Bronchial epithelial cell (primary cell): ENCODE measurements around the gene CLDN2. TPM values are rescaled to one million over a fixed set of nuclear protein-coding genes. Genes with fewer than 3 reads are reported as not detected.

Source experiments
- DNase-seq: peaks from one replicate; pipeline ENCODE4 v3.0.0-alpha.2; 2010; ENCODE audit warnings: low read depth
- FAIRE-seq: peaks from 2 replicates; lab custom pipeline; 2011; peaks lifted over from hg19 to GRCh38; lab: Jason Lieb, UNC
- H3K27me3 ChIP-seq: 2 replicates; pipeline ENCODE4 v1.5.1; 2011; ENCODE audit warnings: low read length; ENCODE audit not compliant: control insufficient read depth, insufficient read depth
- H3K36me3 ChIP-seq: 2 replicates; pipeline ENCODE4 v1.5.1; 2011; ENCODE audit warnings: low read length; ENCODE audit not compliant: control insufficient read depth, insufficient read depth
- H3K4me3 ChIP-seq: 2 replicates; pipeline ENCODE4 v1.5.1; 2011; ENCODE audit warnings: mild to moderate bottlenecking, low read depth, low read length, control low read depth
- total RNA-seq: library from RNA; depleted of rRNA; stranded (reverse); fragments of >200 nt; gene quantifications from 2 replicates; pipeline ENCODE4 v1.2.1, GENCODE V29; 2014
- TF ChIP-seq, protein P1 (sequence below): IDR thresholded peaks from 2 replicates; pipeline ENCODE4 v1.5.1; 2011; ENCODE audit warnings: mild to moderate bottlenecking, moderate library complexity, low read length, control low read depth, inconsistent platforms; ENCODE audit not compliant: insufficient read depth, severe bottlenecking

CLDN2 gene
- total RNA-seq, 1 donor from 2014 or later, result not detected

DNA sequence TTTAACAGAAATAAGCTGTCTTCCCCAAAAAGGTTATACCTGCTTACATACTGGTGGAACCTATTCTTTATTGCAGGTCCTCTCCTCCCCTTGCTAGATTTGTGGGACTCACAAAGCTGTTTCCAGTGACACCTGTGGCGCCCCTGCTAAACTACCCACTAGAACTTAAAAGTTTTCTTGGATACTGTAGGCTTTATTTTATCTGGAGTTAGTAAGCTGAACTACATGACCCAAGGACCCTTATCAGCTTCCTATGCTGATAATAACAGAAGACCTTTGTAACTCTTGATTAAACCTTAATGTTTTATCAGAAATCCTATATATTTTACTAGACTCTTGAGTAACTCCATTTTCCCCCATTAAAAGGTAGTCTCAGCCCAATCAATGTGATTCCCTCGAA, 32.3 kb downstream of the CLDN2 start:
- TF ChIP-seq, protein P1, sequence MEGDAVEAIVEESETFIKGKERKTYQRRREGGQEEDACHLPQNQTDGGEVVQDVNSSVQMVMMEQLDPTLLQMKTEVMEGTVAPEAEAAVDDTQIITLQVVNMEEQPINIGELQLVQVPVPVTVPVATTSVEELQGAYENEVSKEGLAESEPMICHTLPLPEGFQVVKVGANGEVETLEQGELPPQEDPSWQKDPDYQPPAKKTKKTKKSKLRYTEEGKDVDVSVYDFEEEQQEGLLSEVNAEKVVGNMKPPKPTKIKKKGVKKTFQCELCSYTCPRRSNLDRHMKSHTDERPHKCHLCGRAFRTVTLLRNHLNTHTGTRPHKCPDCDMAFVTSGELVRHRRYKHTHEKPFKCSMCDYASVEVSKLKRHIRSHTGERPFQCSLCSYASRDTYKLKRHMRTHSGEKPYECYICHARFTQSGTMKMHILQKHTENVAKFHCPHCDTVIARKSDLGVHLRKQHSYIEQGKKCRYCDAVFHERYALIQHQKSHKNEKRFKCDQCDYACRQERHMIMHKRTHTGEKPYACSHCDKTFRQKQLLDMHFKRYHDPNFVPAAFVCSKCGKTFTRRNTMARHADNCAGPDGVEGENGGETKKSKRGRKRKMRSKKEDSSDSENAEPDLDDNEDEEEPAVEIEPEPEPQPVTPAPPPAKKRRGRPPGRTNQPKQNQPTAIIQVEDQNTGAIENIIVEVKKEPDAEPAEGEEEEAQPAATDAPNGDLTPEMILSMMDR, result no peak
- Histone ChIP-seq H3K36me3 (no peaks in the 10 kb centered on the region), H3K27me3 (no peaks in the 10 kb centered on the region), H3K4me3 (no peak overlapping the region)
- FAIRE-seq, result no peak
- no peak for DNase-seq

DNA sequence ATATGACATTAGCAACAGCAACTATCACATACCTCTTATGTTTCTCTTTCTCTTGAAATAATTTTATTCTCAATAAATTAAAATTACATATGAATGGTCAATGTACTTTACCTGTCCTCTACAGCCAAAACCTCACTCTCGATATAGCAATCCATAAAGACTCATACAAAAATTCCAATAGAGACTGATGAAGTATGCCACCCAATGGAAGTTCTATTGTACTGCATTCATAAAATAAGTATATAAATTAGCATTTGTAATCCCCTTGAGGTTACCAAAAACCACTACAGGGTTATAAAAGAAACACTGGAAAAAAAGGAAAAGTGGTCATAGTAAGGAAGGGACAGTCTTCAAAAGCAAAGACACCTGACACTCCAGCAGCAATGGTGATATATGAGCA, 32.8 kb downstream of the CLDN2 start:
- no peak overlapping the region for H3K4me3 ChIP-seq
- H3K27me3 ChIP-seq, result no peaks in the 10 kb centered on the region
- no peaks in the 10 kb centered on the region for H3K36me3 ChIP-seq
- TF ChIP-seq, protein P1, result peak; percentile 11
- FAIRE-seq, result no peak
- DNase-seq, result peak; percentile 28

DNA sequence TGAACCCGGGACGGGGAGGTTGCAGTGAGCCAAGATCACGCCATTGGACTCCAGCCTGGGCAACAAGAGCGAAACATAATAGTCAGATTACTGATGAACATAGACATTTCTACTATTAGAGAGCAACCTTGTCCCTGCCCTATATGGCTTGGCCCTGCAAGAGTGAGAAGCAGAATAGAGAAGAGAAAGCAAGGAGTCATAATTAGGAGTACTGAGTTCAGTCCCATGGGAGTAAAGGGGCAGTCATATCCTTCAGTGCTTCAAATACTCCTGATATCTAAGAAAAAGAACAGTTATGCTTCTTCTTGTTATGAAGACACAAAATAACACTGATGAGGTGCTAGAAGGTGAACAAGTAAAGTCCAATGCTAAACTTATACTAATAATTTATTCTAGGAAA, 33.8 kb downstream of the CLDN2 start:
- FAIRE-seq, result no peak
- Histone ChIP-seq H3K27me3 (no peaks in the 10 kb centered on the region), H3K4me3 (no peak overlapping the region), H3K36me3 (no peaks in the 10 kb centered on the region)
- TF ChIP-seq, protein P1, result no peak
- DNase-seq, result no peak

- FAIRE-seq, result no peak
- no peaks in the 10 kb centered on the region for H3K36me3 ChIP-seq
- no peaks in the 10 kb centered on the region for H3K27me3 ChIP-seq
- TF ChIP-seq, protein P1, result no peak
- peak; percentile 12 for DNase-seq
- H3K4me3 ChIP-seq, result no peak overlapping the region
Measured at GRCh38 chrX:106955004-106955772, 35.0 kb downstream of the CLDN2 start.

DNA sequence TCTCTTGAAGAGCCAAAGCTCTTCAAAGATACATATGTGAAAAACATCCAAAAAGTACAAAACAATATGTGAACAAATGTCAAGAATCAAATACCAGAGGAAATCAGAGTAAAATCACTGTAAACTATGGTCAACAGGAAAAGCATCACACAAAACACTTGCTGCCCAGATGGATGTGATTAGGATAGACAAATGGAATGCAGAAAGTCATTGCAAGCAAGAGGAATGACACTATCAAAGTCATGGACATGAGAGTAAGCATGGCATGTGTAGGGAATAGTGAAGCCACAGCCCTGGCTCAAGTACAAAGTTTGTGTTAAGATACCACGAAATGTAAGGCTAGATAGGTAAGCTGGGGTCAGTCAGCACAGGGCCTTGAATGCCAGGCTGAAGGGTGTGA, 37.7 kb downstream of the CLDN2 start:
- TF ChIP-seq, protein P1, result no peak
- Histone ChIP-seq H3K4me3 (no peak overlapping the region), H3K27me3 (no peaks in the 10 kb centered on the region), H3K36me3 (no peaks in the 10 kb centered on the region)
- FAIRE-seq (peak; percentile 92), DNase-seq (no peak)
